GM21825 (cell line): ENCODE results near the gene SEC22A.

Source experiments
- ATAC-seq: cut with Tn5 transposase; IDR thresholded peaks from one replicate; pipeline ENCODE4 v1.9.1; 2021; ENCODE audit warnings: mild to moderate bottlenecking, moderate library complexity; ENCODE audit not compliant: unreplicated experiment

Gene SEC22A

DNA sequence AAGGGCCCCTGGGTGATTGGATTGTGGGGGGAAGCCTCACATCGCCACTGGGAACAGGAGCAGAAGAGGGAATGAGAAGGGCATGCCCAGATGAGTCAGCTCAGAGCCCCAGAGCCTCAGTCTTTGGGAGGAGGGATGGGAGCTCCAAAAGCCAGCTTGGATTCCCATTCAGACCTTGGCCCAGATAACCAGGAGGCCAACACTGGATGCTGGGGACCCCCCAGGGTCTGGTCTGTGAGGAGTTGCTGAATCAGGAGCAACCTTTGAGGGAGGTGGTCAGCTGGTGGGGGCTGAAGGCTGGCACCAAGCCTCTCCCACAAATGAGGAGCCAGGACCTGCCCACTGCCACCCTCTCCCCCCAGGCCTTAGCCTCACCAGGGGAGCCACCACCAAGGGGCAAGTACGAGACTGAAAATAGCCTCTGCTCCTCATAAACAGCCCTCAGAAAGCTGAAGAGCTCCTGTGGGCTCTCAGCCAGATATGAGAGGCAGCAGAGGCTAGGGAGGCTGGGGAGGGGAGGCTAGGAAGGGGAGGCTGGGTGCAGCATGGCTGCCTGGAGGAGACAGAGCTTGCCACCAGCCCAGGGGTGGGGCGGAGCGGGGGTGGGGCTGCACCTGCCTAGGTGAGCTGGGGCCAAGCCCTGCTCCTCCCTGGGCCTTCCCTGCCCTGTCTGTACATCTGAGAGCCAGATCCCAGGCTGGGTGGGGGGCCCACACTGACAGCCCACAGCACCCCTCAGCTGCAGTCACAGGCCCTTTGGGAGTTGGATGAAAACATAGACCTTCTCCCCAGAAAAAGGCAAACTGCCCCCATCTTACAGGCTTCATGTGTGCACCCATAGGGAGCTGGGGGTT is 99.8 kb downstream of the SEC22A start:
- ATAC-seq: no peak

- ATAC-seq: no peak
Measured at GRCh38 chr3:123302961-123303360, 101.2 kb downstream of the SEC22A start.

GRCh38 chr3:123303976-123304560 is 102.3 kb downstream of the SEC22A start:
- no peak for ATAC-seq

DNA sequence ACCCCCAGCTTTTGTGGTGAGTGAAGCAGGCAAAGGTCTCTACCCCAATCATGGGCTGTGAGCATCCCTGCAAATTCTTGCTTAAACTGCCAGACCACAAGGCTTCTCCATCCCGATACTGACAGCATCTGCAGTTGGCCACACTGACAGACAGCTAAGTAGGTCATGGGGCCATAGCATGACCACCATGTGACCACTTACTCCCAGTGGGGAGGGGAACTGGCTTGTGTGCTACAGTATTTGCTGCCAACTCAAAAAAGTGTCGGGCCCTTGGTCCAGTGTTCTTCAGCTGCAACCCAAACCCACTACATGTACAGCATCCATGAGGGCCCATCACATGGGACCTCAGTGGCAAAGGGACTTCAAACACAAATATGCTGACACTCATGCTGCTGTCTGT is 103.4 kb downstream of the SEC22A start:
- no peak for ATAC-seq

DNA sequence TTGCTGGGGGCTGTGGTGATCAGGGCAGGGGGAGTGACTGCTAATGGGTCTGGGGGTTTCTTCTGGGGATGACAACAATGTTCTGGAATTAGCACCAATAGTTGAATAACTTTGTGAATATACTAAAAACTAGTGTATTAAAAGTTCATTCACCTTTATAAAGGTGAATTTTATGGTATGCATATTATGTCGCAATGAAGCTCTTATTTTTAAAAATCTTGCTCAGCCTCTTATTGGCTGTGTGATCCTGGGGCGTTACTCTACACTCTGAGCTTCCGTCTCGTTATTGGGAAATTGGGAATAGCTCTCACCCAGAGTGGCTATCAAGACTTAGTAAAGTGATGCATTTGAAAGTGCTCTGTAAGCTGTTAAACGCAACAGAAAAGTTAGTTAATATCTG is 105.3 kb downstream of the SEC22A start:
- ATAC-seq: no peak

DNA sequence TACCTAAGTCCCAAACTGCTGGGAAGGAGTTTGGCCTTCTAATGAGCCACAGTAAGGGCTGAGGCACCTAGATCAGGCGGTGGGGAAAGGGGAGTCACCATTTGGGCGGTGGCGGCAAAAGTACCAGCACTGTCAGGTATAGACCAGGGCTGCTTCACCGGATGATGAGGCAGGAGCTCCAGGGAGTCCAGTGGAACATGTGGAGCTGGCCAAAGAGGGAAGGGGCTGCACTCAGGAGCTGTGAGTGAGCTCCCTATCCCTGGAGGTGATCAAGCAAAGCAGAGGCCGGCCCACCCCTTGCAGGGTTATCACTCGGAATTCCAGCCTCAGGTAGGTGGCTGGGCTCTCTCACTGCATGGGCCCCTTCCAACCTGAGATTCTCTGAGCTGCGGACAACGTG is 108.4 kb downstream of the SEC22A start:
- ATAC-seq: no peak

DNA sequence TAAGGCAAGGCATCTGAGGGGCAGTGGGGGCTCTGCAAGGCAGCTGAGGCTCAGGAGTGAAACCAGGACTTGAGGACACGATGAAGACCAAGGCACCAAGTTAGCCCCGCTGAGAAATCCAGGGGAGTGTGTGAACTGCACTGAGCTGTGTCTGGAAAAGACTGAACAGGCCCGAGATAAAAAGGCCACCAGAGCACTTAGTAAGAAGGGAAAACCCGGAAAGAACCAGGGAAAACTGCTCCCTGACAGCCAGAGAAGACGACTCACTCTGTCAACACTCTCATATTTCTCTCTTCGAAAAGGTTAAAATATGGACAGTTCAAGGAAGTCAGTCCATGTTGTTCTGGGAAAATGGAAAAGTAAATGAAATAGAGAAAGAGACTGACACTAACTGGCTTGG is 109.0 kb downstream of the SEC22A start:
- ATAC-seq: no peak

DNA sequence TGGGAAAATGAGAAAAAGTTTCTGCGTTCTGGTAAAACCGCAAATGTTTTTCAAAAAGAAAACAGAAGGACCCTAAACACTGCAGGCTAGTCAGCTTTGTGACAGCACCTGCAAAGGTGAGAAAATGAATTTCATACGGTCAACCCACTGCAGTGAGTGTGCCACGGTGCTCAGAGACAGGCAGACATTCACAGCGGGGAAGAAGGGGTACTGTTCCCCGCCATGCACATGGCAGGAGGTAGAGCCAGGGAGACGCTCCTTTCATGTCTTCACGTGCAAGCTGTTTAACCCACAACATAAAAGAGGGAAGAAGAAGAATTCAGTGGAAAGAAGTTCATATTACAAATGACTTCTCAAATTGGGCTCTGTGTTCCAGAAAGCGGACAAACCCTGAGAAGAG is 109.5 kb downstream of the SEC22A start:
- ATAC-seq: no peak

DNA sequence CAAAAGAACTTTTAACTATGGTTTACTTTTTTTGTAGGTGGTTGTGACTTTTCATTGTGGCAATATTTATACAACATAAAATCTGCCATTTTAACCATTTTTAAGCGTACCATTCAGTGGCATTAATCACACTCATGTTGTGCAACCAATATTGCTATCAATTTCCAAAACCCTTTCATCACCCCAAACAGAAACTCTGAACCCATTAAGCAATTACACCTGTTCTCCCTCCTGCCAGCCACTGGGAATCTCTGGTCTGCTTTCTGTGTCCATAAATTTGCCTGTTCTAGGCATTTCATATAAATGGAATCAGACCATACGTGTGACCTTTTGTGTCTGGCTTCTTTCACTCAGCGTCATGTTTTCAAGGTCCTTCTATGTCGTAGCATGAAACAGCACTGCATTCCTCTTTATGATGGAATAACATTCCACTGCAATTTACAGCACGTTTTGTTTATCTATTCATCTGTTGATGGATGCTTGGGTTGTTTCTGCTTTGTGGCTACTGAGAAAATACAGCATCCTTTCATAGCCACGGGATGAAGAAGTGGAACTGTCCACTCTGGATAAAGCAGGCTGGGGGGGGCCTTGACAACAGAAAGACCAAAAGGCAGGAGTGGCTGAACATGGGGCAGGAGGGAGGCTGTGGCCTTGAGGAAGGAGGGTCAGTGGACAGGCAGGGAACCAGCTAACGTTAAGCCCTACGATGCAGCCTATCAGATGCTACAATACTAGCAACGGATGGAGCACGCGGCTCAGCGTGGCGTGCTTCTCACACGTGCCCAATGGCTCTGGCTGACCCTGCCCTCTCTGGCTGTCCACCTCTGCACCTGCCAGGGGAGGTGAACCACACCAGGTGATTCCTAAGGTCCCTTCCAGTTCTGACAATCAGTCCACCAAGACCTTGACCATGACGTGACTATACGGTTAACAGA is 110.9 kb downstream of the SEC22A start:
- no peak for ATAC-seq

DNA sequence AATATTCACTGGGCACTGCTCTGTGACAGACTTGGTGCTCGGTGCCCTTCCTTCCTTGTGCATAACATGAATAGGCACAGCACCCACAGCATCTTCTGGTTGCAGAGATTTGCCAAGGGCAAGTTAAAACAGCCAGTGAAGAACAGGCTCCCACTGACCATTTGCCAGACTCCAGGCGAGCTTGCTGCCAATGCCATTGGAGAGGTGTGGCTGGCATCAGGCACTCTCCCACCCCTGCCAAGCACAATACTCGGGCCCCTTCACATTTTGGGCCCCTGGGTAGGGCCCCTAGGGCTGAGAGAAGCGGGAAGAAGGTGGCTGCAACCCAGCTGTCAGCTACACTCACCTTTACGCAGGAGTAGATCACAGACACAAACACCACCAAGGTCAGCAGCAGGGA is 112.1 kb downstream of the SEC22A start:
- no peak for ATAC-seq

DNA sequence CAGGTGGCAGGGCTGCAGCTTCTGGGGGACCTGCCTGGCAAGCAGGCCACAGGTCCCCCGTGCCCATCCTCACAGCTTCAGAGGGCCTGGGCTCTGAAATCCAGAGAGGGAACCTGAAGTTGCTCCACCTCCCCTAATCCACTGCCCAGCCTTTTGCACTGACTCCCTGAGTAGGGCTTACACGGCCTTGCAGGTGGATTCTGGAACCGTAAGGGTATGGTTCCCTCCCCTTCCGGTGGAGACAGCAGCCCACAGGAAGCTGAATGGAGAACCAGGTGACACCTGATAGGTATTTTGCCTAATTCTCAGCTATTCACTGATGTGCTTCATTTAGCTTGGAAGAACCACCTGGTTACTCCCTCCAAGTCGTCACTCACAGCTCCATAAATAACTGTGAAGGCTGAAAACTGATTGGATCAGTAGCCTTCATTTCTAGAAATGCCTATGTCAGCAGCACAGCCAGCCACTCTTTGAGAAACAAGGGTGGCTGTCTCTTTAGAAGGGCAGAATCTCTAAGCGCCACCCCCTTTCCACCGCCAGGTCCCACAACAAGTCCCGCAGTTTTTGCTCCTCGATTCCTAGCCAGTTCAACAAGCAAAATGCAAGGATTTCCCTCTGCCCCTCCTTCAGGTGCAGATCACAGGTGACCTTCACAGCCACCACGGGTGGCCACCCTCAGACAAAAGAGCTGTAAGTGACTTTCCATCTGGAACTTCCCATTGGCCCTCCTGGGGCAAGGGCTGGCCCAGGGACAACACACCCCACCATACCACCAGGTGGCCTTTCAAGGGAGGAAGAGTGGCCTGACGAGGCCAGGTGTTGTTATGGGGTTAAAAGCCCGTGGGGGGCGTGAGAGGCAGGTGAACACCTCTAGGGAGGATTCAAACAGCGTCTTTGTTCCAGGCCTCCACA is 112.9 kb downstream of the SEC22A start:
- no peak for ATAC-seq

GRCh38 chr3:123315271-123315595 is 113.5 kb downstream of the SEC22A start:
- ATAC-seq: no peak

GRCh38 chr3:123317716-123318115 is 116.0 kb downstream of the SEC22A start:
- no peak for ATAC-seq

GRCh38 chr3:123318374-123318773 is 116.6 kb downstream of the SEC22A start:
- no peak for ATAC-seq

DNA sequence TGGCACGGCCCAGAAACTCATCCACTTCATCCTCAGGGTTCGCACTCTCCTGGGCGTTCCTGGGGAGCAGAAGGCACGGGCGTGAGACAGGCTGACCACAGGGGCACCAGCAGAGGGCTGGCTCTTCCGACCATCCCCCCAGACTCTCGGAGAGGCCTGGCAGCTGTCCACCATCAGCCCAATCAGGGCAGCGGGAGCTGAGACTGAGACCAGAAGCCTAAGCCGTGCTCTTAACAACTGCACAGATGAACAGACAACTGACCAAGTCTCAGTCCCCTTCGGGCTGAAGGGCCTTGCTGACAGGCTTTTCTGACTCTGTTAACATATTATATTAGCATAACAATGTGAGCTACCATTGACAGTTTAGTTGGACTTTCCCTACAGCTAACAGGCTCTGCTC is 118.0 kb downstream of the SEC22A start:
- ATAC-seq: no peak

GRCh38 chr3:123320221-123320620 is 118.5 kb downstream of the SEC22A start:
- no peak for ATAC-seq

- ATAC-seq: no peak
Measured at GRCh38 chr3:123321806-123322205, 120.1 kb downstream of the SEC22A start.

DNA sequence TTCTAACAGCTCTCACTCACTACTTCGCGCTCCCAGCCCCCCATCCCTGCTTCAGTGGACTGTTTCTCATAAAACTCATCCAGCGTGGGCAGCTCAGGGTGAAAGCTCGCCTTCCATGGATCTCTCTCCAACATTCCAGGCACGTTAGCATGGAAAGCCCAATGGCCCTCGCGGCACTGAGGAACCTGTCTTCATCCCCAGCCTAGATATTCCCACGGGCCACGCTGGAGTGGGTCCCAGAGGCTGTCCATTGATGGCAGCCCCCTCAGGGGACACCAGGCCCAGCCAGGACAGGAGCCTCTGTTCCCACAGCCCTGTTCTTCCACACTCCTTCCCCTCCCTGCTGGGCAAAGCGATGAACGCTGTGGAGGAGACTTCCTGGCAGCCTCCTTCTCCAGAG is 121.1 kb downstream of the SEC22A start:
- ATAC-seq: no peak
